AG10803 (cell line): ENCODE measurements around the gene NRG2.

Experiments
- DNase-seq: peaks from one replicate; pipeline ENCODE4 v3.0.0; 2010; ENCODE audit warnings: low read depth
- H3K4me3 ChIP-seq: 2 replicates; pipeline ENCODE4 v1.5.1; 2011; ENCODE audit warnings: mild to moderate bottlenecking, low read length, control low read depth
- TF ChIP-seq, protein P1 (sequence below): conservative IDR thresholded peaks from 2 replicates; pipeline ENCODE4 v1.5.1; 2011; ENCODE audit warnings: mild to moderate bottlenecking, low read length, control low read depth, inconsistent platforms

NRG2 gene

DNA sequence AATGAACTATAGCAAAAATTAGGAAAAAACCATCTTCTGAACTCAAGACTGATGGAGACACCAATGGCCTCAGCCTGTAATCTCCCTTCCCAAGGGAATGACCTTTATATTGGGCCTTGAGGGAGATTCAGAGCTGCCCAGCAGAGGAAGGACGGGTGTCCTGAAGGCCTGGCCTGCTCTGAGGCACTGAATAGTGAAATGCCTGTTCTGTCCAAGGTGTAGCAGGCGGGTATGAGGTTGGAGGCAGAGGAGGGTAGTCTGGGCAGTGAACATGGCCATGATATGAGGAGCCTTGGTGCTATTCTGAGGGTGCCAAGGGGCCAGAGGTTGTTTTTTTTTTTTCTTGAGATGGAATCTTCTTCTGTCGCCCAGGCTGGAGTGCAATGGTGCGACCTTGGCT lies 222.5 kb downstream of the NRG2 start:
- DNase-seq: no peak
- no peak overlapping the region for H3K4me3 ChIP-seq
- TF ChIP-seq, protein P1, sequence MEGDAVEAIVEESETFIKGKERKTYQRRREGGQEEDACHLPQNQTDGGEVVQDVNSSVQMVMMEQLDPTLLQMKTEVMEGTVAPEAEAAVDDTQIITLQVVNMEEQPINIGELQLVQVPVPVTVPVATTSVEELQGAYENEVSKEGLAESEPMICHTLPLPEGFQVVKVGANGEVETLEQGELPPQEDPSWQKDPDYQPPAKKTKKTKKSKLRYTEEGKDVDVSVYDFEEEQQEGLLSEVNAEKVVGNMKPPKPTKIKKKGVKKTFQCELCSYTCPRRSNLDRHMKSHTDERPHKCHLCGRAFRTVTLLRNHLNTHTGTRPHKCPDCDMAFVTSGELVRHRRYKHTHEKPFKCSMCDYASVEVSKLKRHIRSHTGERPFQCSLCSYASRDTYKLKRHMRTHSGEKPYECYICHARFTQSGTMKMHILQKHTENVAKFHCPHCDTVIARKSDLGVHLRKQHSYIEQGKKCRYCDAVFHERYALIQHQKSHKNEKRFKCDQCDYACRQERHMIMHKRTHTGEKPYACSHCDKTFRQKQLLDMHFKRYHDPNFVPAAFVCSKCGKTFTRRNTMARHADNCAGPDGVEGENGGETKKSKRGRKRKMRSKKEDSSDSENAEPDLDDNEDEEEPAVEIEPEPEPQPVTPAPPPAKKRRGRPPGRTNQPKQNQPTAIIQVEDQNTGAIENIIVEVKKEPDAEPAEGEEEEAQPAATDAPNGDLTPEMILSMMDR: no peak

DNA sequence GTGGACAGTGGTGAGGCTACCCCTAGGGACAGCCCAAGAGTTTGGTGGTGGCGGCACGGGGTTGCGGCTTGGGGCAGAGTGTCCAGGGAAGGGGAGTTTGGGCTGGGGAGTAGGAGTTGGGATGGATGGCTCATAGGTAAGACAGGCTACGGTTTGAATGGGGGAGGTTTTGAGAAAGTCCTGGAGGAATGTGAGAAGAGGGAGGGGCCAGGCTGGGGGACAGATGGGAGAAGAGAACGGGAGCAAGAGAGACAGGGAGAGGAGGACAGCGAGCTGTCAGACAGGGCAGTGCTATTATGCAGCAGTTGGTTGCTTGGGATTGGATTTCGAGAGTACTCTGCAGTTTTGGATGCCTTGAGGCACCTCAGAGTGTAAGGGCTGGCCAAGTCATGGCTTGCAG lies 223.0 kb downstream of the NRG2 start:
- H3K4me3 ChIP-seq: no peak overlapping the region
- no peak for DNase-seq
- TF ChIP-seq, protein P1: no peak

DNA sequence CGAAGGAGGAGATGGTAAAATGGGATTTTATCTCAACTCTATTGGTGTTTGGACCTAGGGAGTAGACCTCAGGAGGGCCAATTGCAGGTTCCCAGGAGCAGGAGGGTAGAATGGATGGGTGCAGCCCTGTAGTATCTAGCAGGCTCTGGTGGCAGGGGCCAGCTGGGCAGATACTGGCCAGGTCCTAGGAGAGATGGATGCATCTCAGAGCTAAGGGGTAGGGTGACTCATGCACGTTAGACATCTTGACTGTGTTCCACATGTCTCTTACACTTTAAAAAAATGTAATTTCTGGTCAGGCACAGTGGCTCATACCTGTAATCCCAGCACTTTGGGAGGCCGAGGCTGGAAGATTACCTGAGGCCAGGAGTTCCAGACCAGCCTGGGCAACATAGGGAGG lies 225.1 kb downstream of the NRG2 start:
- no peak overlapping the region for H3K4me3 ChIP-seq
- no peak for DNase-seq
- TF ChIP-seq, protein P1: no peak

DNA sequence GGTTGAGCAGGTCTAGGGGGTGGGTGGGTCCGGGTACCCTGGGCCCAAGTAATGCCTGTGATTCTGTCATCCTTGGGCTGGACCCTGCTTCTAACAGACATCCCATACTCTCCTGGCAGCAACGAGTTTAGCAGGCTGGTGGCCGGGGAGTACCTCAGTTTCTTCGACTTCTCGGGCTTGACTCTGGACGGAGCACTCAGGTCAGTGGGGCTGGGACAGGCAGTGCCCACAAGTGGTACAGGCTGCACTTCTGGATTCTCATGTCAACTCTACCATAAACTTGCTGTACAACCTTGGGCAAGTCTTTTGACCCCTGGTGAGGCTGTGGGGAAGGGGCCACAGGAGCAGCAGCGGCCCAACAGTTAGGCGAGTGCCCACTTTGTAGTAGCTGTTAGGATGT lies 225.7 kb downstream of the NRG2 start:
- no peak for DNase-seq
- TF ChIP-seq, protein P1: no peak
- H3K4me3 ChIP-seq: no peak overlapping the region

- no peak for DNase-seq
- TF ChIP-seq, protein P1: no peak
- H3K4me3 ChIP-seq: no peak overlapping the region
Measured at GRCh38 chr5:139816566-139816965, 226.5 kb downstream of the NRG2 start.

- TF ChIP-seq, protein P1: no peak
- no peak for DNase-seq
- no peak overlapping the region for H3K4me3 ChIP-seq
Measured at GRCh38 chr5:139814704-139815280, 228.3 kb downstream of the NRG2 start.

- no peak overlapping the region for H3K4me3 ChIP-seq
- TF ChIP-seq, protein P1: no peak
- DNase-seq: no peak
Measured at GRCh38 chr5:139814191-139814601, 228.9 kb downstream of the NRG2 start.
